Spleen (tissue), 11 donors: ENCODE measurements around the gene RGS17. TPM values are rescaled to one million over a fixed set of nuclear protein-coding genes. Genes with fewer than 3 reads are reported as not detected.
"Not testable (repeated sequence)": the region's sequence is repeated elsewhere in the genome, so short reads cannot be mapped to it uniquely, and the experiment has no call there.

ENCODE experiments used
- DNase-seq: peaks from one replicate; pipeline ENCODE4 v3.0.0-alpha.2; 2020
- H3K27ac ChIP-seq, 8 donors: fragments of 200-600 bp; sonication (generic) in 7 of 8; 1 replicate in 4 of 8; 2 replicates in 4 of 8; pipeline versions ENCODE4 v1.5.0 to v1.8.0; 2016 to 2021; ENCODE audit warnings: inconsistent platforms in 4 of 8, mild to moderate bottlenecking in 4 of 8, moderate library complexity in 1 of 8
- H3K27me3 ChIP-seq, 7 donors: fragments of 200-600 bp; sonication (generic) in 6 of 7; replicated peaks in 1 of 7; 1 replicate in 4 of 7; 2 replicates in 3 of 7; pipeline versions ENCODE4 v1.5.0 to v1.8.0; 2016 to 2021; ENCODE audit warnings: inconsistent platforms in 3 of 7, mild to moderate bottlenecking in 1 of 7
- H3K36me3 ChIP-seq, 6 donors: fragments of 200-600 bp; sonication (generic) in 5 of 6; 1 replicate in 4 of 6; 2 replicates in 2 of 6; pipeline versions ENCODE4 v1.5.0 to v1.8.0; 2016 to 2021; ENCODE audit warnings: inconsistent platforms in 2 of 6
- H3K4me1 ChIP-seq, 6 donors: fragments of 200-600 bp; sonication (generic) in 5 of 6; 1 replicate in 3 of 6; 2 replicates in 3 of 6; pipeline versions ENCODE4 v1.5.0 to v1.8.0; 2016 to 2021; ENCODE audit warnings: inconsistent platforms in 3 of 6
- H3K4me3 ChIP-seq, 8 donors: fragments of 200-600 bp; sonication (generic) in 7 of 8; 1 replicate in 4 of 8; 2 replicates in 4 of 8; pipeline versions ENCODE4 v1.5.0 to v1.8.0; 2016 to 2021; ENCODE audit warnings: inconsistent platforms in 4 of 8, mild to moderate bottlenecking in 4 of 8, moderate library complexity in 2 of 8
- H3K9me3 ChIP-seq, 8 donors: fragments of 200-600 bp; sonication (generic) in 7 of 8; 1 replicate in 4 of 8; 2 replicates in 4 of 8; pipeline versions ENCODE4 v1.5.0 to v1.8.0; 2016 to 2021; ENCODE audit warnings: inconsistent platforms in 4 of 8
- POLR2A ChIP-seq, 3 donors: fragments of 450-650 bp; IDR thresholded peaks; one replicate each; pipeline ENCODE4 v1.5.1; 2017; ENCODE audit warnings: antibody characterized with exemption in 3 of 3, mild to moderate bottlenecking in 1 of 3
- POLR2AphosphoS5 ChIP-seq, 3 donors: sonication (generic); formaldehyde crosslinking; IDR thresholded peaks; one replicate each; pipeline ENCODE4 v1.5.1; 2017; ENCODE audit warnings: antibody characterized with exemption in 3 of 3
- whole genome bisulfite sequencing, 5 donors: extraction: QIAGEN DNeasy Blood & Tissue Kit in 3 of 5; methylation state at CpG; one replicate each; pipeline versions ENCODE4 v1.1.5 to v1.1.7; 2013 to 2018; 5-methylcytosine and 5-hydroxymethylcytosine counted together
- intact Hi-C: fragments of 100-400 bp; cut with DNase I; formaldehyde crosslinking; loops from one replicate; pipeline ENCODE4 v1.15.0; 2023; ENCODE audit warnings: low total_unique reads
- polyA plus RNA-seq, 3 donors: library from polyadenylated mRNA; stranded (reverse); fragments of 200-250 nt; gene quantifications; one replicate each; pipeline ENCODE4 v1.2.1, GENCODE V29; 2013
- total RNA-seq, 7 donors: library from RNA; depleted of rRNA in 3 of 7; stranded (reverse); fragments of >200 nt in 3 of 7; fragmentation: NEBNext Ultra II Directional in 4 of 7; extraction: Animal tissue kit (Norgen Biotek cat#: 25700) in 4 of 7; gene quantifications; one replicate each; pipeline versions ENCODE4 v1.1.0 to v1.2.1, GENCODE V29; 2016 to 2021
- TF ChIP-seq, protein P1 (sequence below), 11 experiments: fragments of 200-600 bp in 7 of 11; fragments of 450-650 bp in 4 of 11; sonication (generic) in 4 of 11; IDR thresholded peaks in 8 of 11; conservative IDR thresholded peaks in 3 of 11; 1 replicate in 7 of 11; 2 replicates in 4 of 11; pipeline versions ENCODE4 v1.4.0 to v1.8.0; 2016 to 2021; ENCODE audit warnings: antibody characterized with exemption in 11 of 11, inconsistent platforms in 4 of 11, mild to moderate bottlenecking in 1 of 11
- donor health status: healthy with polysubstance abuse.
- donor health status: DM: no; HTN: no; CAD: no; lungs with moderate emphysema.
- donor health status: DM: no; HTN: no; CAD: no.
- donor health status: Bipolar disorder and iron deficiency.
- donor health status: healthy.
- donor health status: DM: no; HTN: no; CAD: no.
- donor health status: DM: yes; HTN: yes; CAD: no.

The RGS17 gene
- total and polyA plus RNA-seq, 10 donors: 0.03 to 0.33 (median 0.07) TPM; not detected in 5

DNA sequence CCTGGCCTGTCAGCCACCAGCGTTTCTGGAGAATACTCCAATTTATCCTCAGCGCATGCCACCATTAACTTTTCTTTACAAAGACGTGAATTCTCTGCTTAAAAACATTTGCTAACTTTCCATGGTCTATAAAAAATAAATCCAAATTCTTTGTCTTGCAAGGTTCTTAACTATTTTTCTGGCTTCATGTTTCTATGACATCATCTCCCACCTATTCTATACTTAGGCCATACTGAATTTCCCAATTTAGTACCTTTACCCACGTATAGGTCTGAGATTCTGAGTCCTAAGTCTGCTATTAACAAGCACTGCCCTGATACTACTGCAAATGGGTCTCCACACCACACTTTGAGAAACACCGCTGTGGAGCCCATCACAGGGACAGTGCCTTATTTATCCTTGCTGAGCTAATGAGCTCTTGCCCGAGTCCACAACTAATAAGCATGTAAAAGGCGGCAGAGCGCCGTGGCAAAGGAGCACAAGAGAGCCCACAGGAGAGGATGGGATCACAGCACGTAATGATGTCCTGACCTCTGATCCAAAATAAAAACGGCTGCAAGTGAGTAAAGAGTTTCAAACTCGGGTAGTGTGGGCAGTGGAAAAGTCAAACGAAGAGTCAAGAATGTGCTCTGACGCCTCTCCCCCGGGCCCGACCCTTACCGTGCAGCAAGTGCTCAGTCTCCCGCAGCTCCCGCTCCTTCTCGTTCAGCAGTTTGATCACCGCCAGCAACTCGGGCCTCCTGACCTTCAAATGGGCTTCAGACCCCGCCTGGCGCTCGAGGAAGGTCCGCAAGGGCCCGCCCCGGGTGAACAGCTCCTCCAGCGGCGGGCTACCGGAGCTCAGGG, 129.1 kb downstream of the RGS17 start:
- WGBS, 5 donors: 4 to 8% (median 6%) methylated on average over 21 to 25 of the region's 31 CpGs
- TF ChIP-seq, protein P1, sequence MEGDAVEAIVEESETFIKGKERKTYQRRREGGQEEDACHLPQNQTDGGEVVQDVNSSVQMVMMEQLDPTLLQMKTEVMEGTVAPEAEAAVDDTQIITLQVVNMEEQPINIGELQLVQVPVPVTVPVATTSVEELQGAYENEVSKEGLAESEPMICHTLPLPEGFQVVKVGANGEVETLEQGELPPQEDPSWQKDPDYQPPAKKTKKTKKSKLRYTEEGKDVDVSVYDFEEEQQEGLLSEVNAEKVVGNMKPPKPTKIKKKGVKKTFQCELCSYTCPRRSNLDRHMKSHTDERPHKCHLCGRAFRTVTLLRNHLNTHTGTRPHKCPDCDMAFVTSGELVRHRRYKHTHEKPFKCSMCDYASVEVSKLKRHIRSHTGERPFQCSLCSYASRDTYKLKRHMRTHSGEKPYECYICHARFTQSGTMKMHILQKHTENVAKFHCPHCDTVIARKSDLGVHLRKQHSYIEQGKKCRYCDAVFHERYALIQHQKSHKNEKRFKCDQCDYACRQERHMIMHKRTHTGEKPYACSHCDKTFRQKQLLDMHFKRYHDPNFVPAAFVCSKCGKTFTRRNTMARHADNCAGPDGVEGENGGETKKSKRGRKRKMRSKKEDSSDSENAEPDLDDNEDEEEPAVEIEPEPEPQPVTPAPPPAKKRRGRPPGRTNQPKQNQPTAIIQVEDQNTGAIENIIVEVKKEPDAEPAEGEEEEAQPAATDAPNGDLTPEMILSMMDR (IDR thresholded peaks at IDR 0.05 in 8 of 11, conservative IDR thresholded peaks at IDR 0.05 in 3 of 11): no peak
- TF ChIP-seq POLR2AphosphoS5 (IDR thresholded peaks at IDR 0.05) (no peak), POLR2A (IDR thresholded peaks at IDR 0.05) (no peak)
- H3K4me1 ChIP-seq: peaks cover 21 to 72% (median 48%) of the 10 kb centered on the region in 6 donors
- peak overlapping the region; percentile 84 to 93 (median 90) for H3K27ac ChIP-seq
- H3K4me3 ChIP-seq: peak overlapping the region; percentile 59 to 80 (median 70)
- H3K9me3 ChIP-seq: no peaks in the 10 kb centered on the region
- H3K36me3 ChIP-seq: peaks cover 0 to 31% (median 13%) of the 10 kb centered on the region in 6 donors
- DNase-seq: peak; percentile 81
- no peaks in the 10 kb centered on the region for H3K27me3 ChIP-seq
- intact Hi-C loops: no loop called here

- peaks cover 21 to 84% (median 51%) of the 10 kb centered on the region in 6 donors for H3K4me1 ChIP-seq
- WGBS, 5 donors: 90 to 93% (median 92%) methylated on average over 9 of the region's 9 CpGs
- peak overlapping the region in 5 of 8 donors; percentile 59 to 80 (median 71) for H3K4me3 ChIP-seq
- H3K27me3 ChIP-seq, intact Hi-C loops, H3K9me3 ChIP-seq: not testable (repeated sequence)
- peaks cover 0 to 43% (median 19%) of the 10 kb centered on the region in 6 donors for H3K36me3 ChIP-seq
- DNase-seq: peak; percentile 61
- peak overlapping the region in 4 of 8 donors; percentile 6 to 93 (median 88) for H3K27ac ChIP-seq
Observed at GRCh38 chr6:153000790-153001189, 130.3 kb downstream of the RGS17 start.

DNA sequence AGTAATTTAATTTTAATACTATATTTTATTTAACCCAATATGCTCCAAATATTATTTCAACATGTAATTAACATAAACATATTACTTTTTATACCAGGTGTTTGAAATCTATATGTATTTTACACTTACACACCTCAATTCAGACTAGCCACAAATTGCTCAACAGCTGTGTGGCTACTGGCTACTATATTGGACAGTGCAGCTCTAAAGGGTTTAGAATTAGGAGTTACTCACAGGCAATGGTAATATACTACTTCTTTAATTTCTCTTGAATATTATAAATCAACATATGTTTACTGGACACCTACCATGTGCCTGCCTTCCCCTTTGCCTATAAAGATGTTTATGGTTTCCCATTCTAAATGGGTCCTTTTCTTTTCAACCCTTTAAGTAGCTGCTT, 130.8 kb downstream of the RGS17 start:
- intact Hi-C loops: no loop called here
- TF ChIP-seq POLR2A (IDR thresholded peaks at IDR 0.05) (no peak), POLR2AphosphoS5 (IDR thresholded peaks at IDR 0.05) (no peak)
- TF ChIP-seq, protein P1 (IDR thresholded peaks at IDR 0.05 in 8 of 11, conservative IDR thresholded peaks at IDR 0.05 in 3 of 11): no peak
- Histone ChIP-seq H3K27ac (peak overlapping the region in 2 of 8 donors; percentile 4 to 5), H3K4me3 (peak overlapping the region in 3 of 8 donors; percentile 70 to 80 (median 75)), H3K9me3 (no peaks in the 10 kb centered on the region), H3K36me3 (peaks cover 0 to 48% (median 20%) of the 10 kb centered on the region in 6 donors), H3K27me3 (no peaks in the 10 kb centered on the region), H3K4me1 (peaks cover 21 to 88% (median 51%) of the 10 kb centered on the region in 6 donors)
- no peak for DNase-seq

DNA sequence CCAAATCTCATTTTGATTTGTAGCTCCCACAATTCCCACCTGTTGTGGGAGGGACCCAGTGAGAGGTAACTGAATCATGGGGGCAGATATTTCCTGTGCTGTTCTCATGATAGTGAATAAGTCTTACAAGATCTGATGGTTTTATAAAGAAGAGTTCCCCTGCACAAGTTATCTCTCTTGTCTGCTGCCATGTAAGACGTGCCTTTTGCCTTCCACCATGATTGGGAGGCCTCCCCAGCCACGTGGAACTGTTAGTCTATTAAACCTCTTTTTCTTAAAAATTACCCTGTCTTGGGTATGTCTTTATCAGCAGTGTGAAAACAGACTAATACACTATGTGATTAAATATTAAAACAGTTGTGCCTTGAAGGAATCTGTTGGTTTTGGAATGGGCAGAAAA, 131.5 kb downstream of the RGS17 start:
- WGBS, 5 donors: 79 to 93% (median 87%) methylated on average over 2 of the region's 2 CpGs

GRCh38 chr6:152993847-152994246, 137.2 kb downstream of the RGS17 start:
- Histone ChIP-seq H3K27me3 (no peaks in the 10 kb centered on the region), H3K9me3 (no peaks in the 10 kb centered on the region), H3K4me3 (no peak overlapping the region), H3K27ac (no peak overlapping the region), H3K4me1 (peaks cover 0 to 58% (median 12%) of the 10 kb centered on the region in 6 donors), H3K36me3 (peaks cover 0 to 93% (median 66%) of the 10 kb centered on the region in 6 donors)
- DNase-seq: no peak
- intact Hi-C loops: no loop called here
- TF ChIP-seq POLR2A (IDR thresholded peaks at IDR 0.05) (no peak), POLR2AphosphoS5 (IDR thresholded peaks at IDR 0.05) (no peak)
- TF ChIP-seq, protein P1 (IDR thresholded peaks at IDR 0.05 in 8 of 11, conservative IDR thresholded peaks at IDR 0.05 in 3 of 11): no peak

More for the DNA sequence above, 131.5 kb downstream of the RGS17 start:
- Histone ChIP-seq H3K4me1 (peaks cover 21 to 84% (median 53%) of the 10 kb centered on the region in 6 donors), H3K4me3 (peak overlapping the region in 1 of 8 donors; percentile 70), H3K36me3 (peaks cover 0 to 55% (median 22%) of the 10 kb centered on the region in 6 donors), H3K27ac (peak overlapping the region in 4 of 8 donors; percentile 3 to 26 (median 4))
- H3K9me3 ChIP-seq, H3K27me3 ChIP-seq, DNase-seq, intact Hi-C loops: not testable (repeated sequence)
